K562 (cell line): ENCODE results near the gene N4BP2. TPM values are rescaled to one million over a fixed set of nuclear protein-coding genes. Genes with fewer than 3 reads are reported as not detected.

Experiments used
- DPF2 ChIP-seq: fragments of 450-650 bp; IDR thresholded peaks from 2 replicates; pipeline ENCODE4 v1.6.1; 2016
- MLLT1 ChIP-seq, 2 experiments: fragments of 450-650 bp; IDR thresholded peaks; 2 replicates each; pipeline ENCODE4 v1.6.1; 2016
- NR2C2 ChIP-seq, 2 experiments: fragments of 200-800 bp in 1 of 2; sonication (Bioruptor generic) in 1 of 2; sonication (generic) in 1 of 2; formaldehyde crosslinking in 1 of 2; IDR thresholded peaks; 2 replicates each; pipeline versions ENCODE4 v1.6.1 to v1.8.0; 2016 to 2022; ENCODE audit warnings: mild to moderate bottlenecking in 1 of 2, missing compliant biosample characterization in 1 of 2, missing genetic modification characterization in 1 of 2, missing genetic modification reagents in 1 of 2
- RUNX1 ChIP-seq: sonication (generic); IDR thresholded peaks from 2 replicates; pipeline ENCODE4 v1.6.1; 2016; ENCODE audit warnings: antibody characterized with exemption, low read depth
- TOE1 ChIP-seq, 2 experiments: fragments of 450-650 bp in 1 of 2; sonication (generic) in 1 of 2; formaldehyde crosslinking in 1 of 2; IDR thresholded peaks; 2 replicates each; pipeline versions ENCODE4 v1.7.1 to v1.8.0; 2016 to 2022; ENCODE audit warnings: borderline replicate concordance in 2 of 2, mild to moderate bottlenecking in 2 of 2, antibody characterized with exemption in 1 of 2, inconsistent platforms in 1 of 2, low read depth in 1 of 2, missing genetic modification reagents in 1 of 2, moderate library complexity in 1 of 2
- ZBTB33 ChIP-seq: sonication (generic); formaldehyde crosslinking; IDR thresholded peaks from 2 replicates; pipeline ENCODE4 v1.8.1; 2023; ENCODE audit warnings: mild to moderate bottlenecking, missing genetic modification reagents
- ZNF41 ChIP-seq: fragments of 250-450 bp; sonication (Bioruptor Pico); conservative IDR thresholded peaks from 2 replicates; pipeline ENCODE4 v1.4.0; 2020; ENCODE audit warnings: mild to moderate bottlenecking
- polyA plus RNA-seq, 8 experiments: library from polyadenylated mRNA; depleted of rRNA in 4 of 8; stranded (reverse) in 5 of 8; unstranded in 3 of 8; fragments of >200 nt; fragmentation: Nextera tagmentation in 2 of 8; fragmentation: Illumina TruSeq in 1 of 8; extraction: Ambion mirVana in 2 of 8; extraction: Trizol in 1 of 8; gene quantifications; 2 replicates each; pipeline versions ENCODE4 v1.2.1 to v1.2.3, GENCODE V29; 2011 to 2014; ENCODE audit warnings: inconsistent platforms in 1 of 8, missing spikeins in 1 of 8
- total RNA-seq, 7 experiments: library from RNA; depleted of rRNA in 6 of 7; stranded (reverse); fragments of >200 nt in 6 of 7; fragmentation: Illumina TruSeq in 2 of 7; extraction: Trizol in 2 of 7; gene quantifications; 2 replicates each; pipeline versions ENCODE4 v1.2.1 to v1.2.3, GENCODE V29; 2011 to 2021; ENCODE audit warnings: low replicate concordance in 1 of 7
- TF ChIP-seq, protein P1 (sequence below): sonication (generic); formaldehyde crosslinking; IDR thresholded peaks from 2 replicates; pipeline ENCODE4 v1.8.0; 2022; ENCODE audit warnings: missing genetic modification reagents, mild to moderate bottlenecking, moderate library complexity, borderline replicate concordance

Gene N4BP2
- total and polyA plus RNA-seq, 9 of the 15 experiments (the other 6 are each of a cell fraction or from before 2014, with no cell fraction given): 2.7 to 12.6 (median 7.6) TPM

DNA sequence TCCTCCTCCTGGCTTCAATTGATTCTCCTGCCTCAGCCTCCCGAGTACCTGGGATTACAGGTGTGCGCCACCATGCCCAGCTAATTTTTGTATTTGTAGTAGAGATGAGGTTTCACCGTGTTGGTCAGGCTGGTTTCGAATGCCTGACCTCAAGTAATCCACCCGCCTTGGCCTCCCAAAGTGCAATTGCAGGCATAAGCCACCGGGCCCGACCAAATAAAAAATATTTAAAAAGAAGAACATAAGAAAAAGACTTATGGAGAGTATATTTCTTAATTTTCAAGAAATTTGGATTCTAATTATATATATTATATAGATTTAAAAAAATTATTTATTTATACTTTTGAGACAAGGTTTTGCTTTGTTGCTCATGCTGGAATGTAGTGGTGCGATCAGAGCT, 29.8 kb downstream of the N4BP2 start (continued):
- TF ChIP-seq ZBTB33 (CRISPR knock-in tag) (no peak), TOE1 (IDR thresholded peaks at IDR 0.05; ENCODE audit: borderline replicate concordance) (no peak), TOE1 (CRISPR knock-in tag; IDR thresholded peaks at IDR 0.05; ENCODE audit: borderline replicate concordance, low read depth) (no peak), RUNX1 (no peak), NR2C2 (CRISPR knock-in tag; IDR thresholded peaks at IDR 0.05) (no peak), NR2C2 (tag; IDR thresholded peaks at IDR 0.05) (no peak), DPF2 (no peak), MLLT1 (IDR thresholded peaks at IDR 0.05) (no peak), ZNF41 (CRISPR knock-in tag) (no peak)
- TF ChIP-seq, protein P1, sequence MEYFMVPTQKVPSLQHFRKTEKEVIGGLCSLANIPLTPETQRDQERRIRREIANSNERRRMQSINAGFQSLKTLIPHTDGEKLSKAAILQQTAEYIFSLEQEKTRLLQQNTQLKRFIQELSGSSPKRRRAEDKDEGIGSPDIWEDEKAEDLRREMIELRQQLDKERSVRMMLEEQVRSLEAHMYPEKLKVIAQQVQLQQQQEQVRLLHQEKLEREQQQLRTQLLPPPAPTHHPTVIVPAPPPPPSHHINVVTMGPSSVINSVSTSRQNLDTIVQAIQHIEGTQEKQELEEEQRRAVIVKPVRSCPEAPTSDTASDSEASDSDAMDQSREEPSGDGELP (CRISPR knock-in tag): no peak
